PFSK-1 (cell line): ENCODE results near the gene CEP63.

Experiments used
- FOXP2 ChIP-seq: optimal IDR thresholded peaks from 2 replicates; pipeline ENCODE3; 2011; ENCODE audit warnings: borderline replicate concordance, control low read depth, inconsistent platforms; ENCODE audit not compliant: insufficient read depth; ENCODE audit errors: extremely low read length, extremely low read depth
- POLR2AphosphoS5 ChIP-seq: IDR thresholded peaks from 2 replicates; pipeline ENCODE4 v1.6.1; 2012; ENCODE audit warnings: low read depth, mild to moderate bottlenecking, control low read depth, low read length, moderate library complexity
- SIN3A ChIP-seq: IDR thresholded peaks from 2 replicates; pipeline ENCODE4 v1.6.1; 2012; ENCODE audit warnings: mild to moderate bottlenecking, low read length, moderate library complexity, borderline replicate concordance; ENCODE audit not compliant: insufficient read depth
- TAF1 ChIP-seq: IDR thresholded peaks from 2 replicates; pipeline ENCODE4 v1.6.1; 2012; ENCODE audit warnings: low read length, control low read depth, borderline replicate concordance; ENCODE audit not compliant: insufficient read depth
- TF ChIP-seq, protein P1 (sequence below), 2 experiments: IDR thresholded peaks; 2 replicates each; pipeline versions ENCODE4 v1.6.1 to v1.8.0; 2011 to 2012; ENCODE audit warnings: low read depth in 2 of 2, low read length in 2 of 2, control low read depth in 1 of 2, inconsistent platforms in 1 of 2, mild to moderate bottlenecking in 1 of 2, moderate library complexity in 1 of 2; ENCODE audit not compliant: insufficient read depth in 1 of 2

DNA sequence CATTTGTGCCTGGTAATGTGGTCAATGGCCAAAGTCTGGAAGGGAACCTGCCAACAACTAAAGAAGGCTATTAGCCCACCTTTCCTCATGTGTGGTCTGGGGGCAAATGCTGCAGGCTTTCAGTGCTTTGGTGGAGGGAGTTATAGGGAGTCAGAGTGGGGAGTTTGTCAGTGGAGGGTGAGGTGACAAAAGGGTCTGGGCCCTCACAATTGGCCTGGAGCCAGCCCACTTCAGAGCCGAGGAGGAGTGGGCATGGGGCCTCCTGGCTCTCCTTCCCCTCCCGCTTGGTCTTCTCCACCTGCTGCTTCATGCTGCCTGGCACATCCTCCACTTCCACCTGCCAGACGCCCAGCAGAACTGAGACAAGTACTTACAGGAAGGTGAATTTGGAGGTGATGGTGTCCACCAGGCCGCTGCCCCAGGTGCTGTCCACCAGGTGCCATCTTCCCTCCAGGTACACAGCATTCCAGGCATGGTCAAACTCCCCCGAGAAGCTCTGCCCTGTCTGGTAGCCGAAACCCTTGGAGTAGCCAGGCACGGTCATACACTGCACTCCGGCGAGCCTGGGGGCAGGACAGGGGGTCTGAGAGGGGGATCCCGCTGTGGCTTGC lies 124.1 kb downstream of the CEP63 start:
- TF ChIP-seq, protein P1, sequence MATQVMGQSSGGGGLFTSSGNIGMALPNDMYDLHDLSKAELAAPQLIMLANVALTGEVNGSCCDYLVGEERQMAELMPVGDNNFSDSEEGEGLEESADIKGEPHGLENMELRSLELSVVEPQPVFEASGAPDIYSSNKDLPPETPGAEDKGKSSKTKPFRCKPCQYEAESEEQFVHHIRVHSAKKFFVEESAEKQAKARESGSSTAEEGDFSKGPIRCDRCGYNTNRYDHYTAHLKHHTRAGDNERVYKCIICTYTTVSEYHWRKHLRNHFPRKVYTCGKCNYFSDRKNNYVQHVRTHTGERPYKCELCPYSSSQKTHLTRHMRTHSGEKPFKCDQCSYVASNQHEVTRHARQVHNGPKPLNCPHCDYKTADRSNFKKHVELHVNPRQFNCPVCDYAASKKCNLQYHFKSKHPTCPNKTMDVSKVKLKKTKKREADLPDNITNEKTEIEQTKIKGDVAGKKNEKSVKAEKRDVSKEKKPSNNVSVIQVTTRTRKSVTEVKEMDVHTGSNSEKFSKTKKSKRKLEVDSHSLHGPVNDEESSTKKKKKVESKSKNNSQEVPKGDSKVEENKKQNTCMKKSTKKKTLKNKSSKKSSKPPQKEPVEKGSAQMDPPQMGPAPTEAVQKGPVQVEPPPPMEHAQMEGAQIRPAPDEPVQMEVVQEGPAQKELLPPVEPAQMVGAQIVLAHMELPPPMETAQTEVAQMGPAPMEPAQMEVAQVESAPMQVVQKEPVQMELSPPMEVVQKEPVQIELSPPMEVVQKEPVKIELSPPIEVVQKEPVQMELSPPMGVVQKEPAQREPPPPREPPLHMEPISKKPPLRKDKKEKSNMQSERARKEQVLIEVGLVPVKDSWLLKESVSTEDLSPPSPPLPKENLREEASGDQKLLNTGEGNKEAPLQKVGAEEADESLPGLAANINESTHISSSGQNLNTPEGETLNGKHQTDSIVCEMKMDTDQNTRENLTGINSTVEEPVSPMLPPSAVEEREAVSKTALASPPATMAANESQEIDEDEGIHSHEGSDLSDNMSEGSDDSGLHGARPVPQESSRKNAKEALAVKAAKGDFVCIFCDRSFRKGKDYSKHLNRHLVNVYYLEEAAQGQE (IDR thresholded peaks at IDR 0.05; ENCODE audit: insufficient read depth in 1 of 2, low read depth in 2 of 2, low read length in 2 of 2): no peak
- TF ChIP-seq POLR2AphosphoS5 (no peak), TAF1 (no peak), SIN3A (no peak), FOXP2 (no peak)
